Endodermal cell (in vitro differentiated cells): ENCODE measurements around the gene PHLPP1. TPM values are rescaled to one million over a fixed set of nuclear protein-coding genes. Genes with fewer than 3 reads are reported as not detected.

Experiments used
- DNase-seq: peaks from one replicate; pipeline ENCODE4 v3.0.0-alpha.2; 2017
- H3K27ac ChIP-seq: 2 replicates; pipeline ENCODE4 v1.5.1; 2013; ENCODE audit warnings: mild to moderate bottlenecking, low read depth, low read length, moderate library complexity
- H3K27me3 ChIP-seq: 2 replicates; pipeline ENCODE4 v1.6.1; 2013; ENCODE audit warnings: mild to moderate bottlenecking, low read length, moderate library complexity; ENCODE audit not compliant: insufficient read depth, control insufficient read depth, poor library complexity, severe bottlenecking
- H3K36me3 ChIP-seq: 2 replicates; pipeline ENCODE4 v1.7.0; 2013; ENCODE audit warnings: mild to moderate bottlenecking, low read length, moderate library complexity; ENCODE audit not compliant: control insufficient read depth, insufficient read depth
- H3K4me1 ChIP-seq: one replicate; pipeline ENCODE4 v1.7.0; 2013; ENCODE audit warnings: low read length; ENCODE audit not compliant: control insufficient read depth, insufficient read depth
- H3K4me3 ChIP-seq: 2 replicates; pipeline ENCODE4 v1.5.1; 2013; ENCODE audit warnings: mild to moderate bottlenecking, low read length, moderate library complexity
- H3K9ac ChIP-seq: 2 replicates; pipeline ENCODE4 v1.6.1; 2013; ENCODE audit warnings: mild to moderate bottlenecking, low read length, moderate library complexity; ENCODE audit not compliant: poor library complexity, severe bottlenecking; ENCODE audit errors: extremely low read depth
- H3K9me3 ChIP-seq: 2 replicates; pipeline ENCODE4 v1.6.1; 2013; ENCODE audit warnings: mild to moderate bottlenecking, low read length, moderate library complexity; ENCODE audit not compliant: control insufficient read depth
- H3K27ac Mint-ChIP-seq: 2 replicates; pipeline ENCODE4 v1.8.0; 2020; ENCODE audit warnings: mixed read lengths
- H3K27me3 Mint-ChIP-seq: 2 replicates; pipeline ENCODE4 v1.8.0; 2021; ENCODE audit warnings: mild to moderate bottlenecking, mixed read lengths; ENCODE audit not compliant: insufficient read depth
- H3K36me3 Mint-ChIP-seq: 2 replicates; pipeline ENCODE4 v1.8.0; 2020; ENCODE audit warnings: low read depth, mixed read lengths
- H3K4me1 Mint-ChIP-seq: 2 replicates; pipeline ENCODE4 v1.8.0; 2020; ENCODE audit warnings: mixed read lengths
- H3K4me3 Mint-ChIP-seq: 2 replicates; pipeline ENCODE4 v1.8.0; 2020; ENCODE audit warnings: mild to moderate bottlenecking, moderate library complexity, mixed read lengths
- H3K9me3 Mint-ChIP-seq: 2 replicates; pipeline ENCODE4 v1.8.0; 2020; ENCODE audit warnings: mild to moderate bottlenecking, mixed read lengths
- WGBS, 2 experiments: methylation state at CpG; one replicate each; pipeline versions ENCODE4 v1.1.5 to v1.1.7; 2013; ENCODE audit warnings: missing lambda C conversion rate in 2 of 2, mixed read lengths in 1 of 2; ENCODE audit not compliant: insufficient coverage in 1 of 2, insufficient read length in 1 of 2; 5-methylcytosine and 5-hydroxymethylcytosine counted together
- total RNA-seq, 2 donors: library from RNA; stranded (reverse); fragmentation: NEBNext Ultra II Directional in 1 of 2; extraction: Animal tissue kit (Norgen Biotek cat#: 25700) in 1 of 2; gene quantifications; 2 replicates in 1 of 2; 3 replicates in 1 of 2; pipeline ENCODE4 v1.2.1, GENCODE V29; 2021
- TF ChIP-seq, protein P1 (sequence below): fragments of 200-600 bp; sonication (generic); conservative IDR thresholded peaks from 2 replicates; pipeline ENCODE4 v1.5.0; 2021; ENCODE audit warnings: antibody characterized with exemption, mild to moderate bottlenecking

Gene PHLPP1
- total RNA-seq, 2 donors from 2014 or later = 19.8 to 28.1 TPM

DNA sequence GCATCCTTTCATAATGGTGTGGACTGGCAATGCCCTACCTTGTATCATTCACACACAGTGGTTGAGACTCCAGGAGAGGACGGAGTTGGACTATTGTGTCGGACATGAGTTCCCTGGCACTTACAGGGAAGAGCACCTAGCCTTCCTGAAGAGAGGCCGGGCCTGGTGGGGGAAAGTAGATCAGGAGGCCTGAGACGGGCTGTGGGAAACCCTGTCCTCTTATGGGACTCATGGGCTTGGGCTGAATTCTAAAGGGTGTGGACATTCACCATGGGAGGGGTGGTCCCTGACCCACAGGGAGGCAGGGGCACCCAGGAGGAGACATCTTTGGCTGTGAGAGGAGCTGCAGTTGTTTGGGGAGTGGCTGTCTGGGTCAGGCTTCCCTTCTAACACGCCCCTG lies 286.5 kb downstream of the PHLPP1 start:
- no peak overlapping the region for H3K27ac Mint-ChIP-seq
- TF ChIP-seq, protein P1, sequence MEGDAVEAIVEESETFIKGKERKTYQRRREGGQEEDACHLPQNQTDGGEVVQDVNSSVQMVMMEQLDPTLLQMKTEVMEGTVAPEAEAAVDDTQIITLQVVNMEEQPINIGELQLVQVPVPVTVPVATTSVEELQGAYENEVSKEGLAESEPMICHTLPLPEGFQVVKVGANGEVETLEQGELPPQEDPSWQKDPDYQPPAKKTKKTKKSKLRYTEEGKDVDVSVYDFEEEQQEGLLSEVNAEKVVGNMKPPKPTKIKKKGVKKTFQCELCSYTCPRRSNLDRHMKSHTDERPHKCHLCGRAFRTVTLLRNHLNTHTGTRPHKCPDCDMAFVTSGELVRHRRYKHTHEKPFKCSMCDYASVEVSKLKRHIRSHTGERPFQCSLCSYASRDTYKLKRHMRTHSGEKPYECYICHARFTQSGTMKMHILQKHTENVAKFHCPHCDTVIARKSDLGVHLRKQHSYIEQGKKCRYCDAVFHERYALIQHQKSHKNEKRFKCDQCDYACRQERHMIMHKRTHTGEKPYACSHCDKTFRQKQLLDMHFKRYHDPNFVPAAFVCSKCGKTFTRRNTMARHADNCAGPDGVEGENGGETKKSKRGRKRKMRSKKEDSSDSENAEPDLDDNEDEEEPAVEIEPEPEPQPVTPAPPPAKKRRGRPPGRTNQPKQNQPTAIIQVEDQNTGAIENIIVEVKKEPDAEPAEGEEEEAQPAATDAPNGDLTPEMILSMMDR = no peak
- WGBS, 2 experiments = 92 to 100% methylated on average over 2 to 5 of the region's 5 CpGs

DNA sequence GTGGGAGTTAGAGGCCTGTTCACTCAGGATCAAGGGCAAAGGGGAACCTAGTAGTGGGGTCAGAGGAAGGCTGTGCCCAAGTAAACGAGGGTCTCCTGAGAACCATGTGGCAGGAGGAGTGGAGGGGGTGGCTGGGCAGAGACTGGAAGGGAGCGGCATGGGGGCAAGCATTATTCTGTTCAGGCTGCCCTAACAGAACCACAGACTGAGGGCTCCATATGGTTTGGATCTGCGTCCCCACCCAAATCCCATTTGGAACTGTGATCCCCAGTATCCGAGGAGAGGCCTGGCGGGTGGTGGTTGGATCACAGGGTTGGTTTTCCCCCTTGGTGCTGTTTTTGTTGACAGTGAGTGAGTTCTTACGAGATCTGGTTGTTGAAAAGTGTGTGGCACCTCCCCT lies 287.0 kb downstream of the PHLPP1 start:
- Histone ChIP-seq H3K4me1 (no peaks in the 10 kb centered on the region), H3K27me3 (no peaks in the 10 kb centered on the region), H3K4me3 (no peak overlapping the region), H3K36me3 (no peaks in the 10 kb centered on the region), H3K9ac (no peak overlapping the region), H3K9me3 (no peaks in the 10 kb centered on the region), H3K27ac (no peak overlapping the region)
- Mint-ChIP-seq H3K9me3 (no peaks in the 10 kb centered on the region), H3K36me3 (no peaks in the 10 kb centered on the region), H3K27me3 (no peaks in the 10 kb centered on the region), H3K4me3 (no peak overlapping the region), H3K4me1 (no peaks in the 10 kb centered on the region), H3K27ac (no peak overlapping the region)
- DNase-seq = no peak
- WGBS, 2 experiments = 86 to 96% methylated on average over 5 to 6 of the region's 6 CpGs
- TF ChIP-seq, protein P1 = no peak

More for the DNA sequence above, 286.5 kb downstream of the PHLPP1 start:
- no peaks in the 10 kb centered on the region for H3K36me3 ChIP-seq
- H3K4me1 Mint-ChIP-seq = no peaks in the 10 kb centered on the region
- DNase-seq = no peak
- no peak overlapping the region for H3K27ac ChIP-seq
- H3K4me3 Mint-ChIP-seq = no peak overlapping the region
- H3K36me3 Mint-ChIP-seq = no peaks in the 10 kb centered on the region
- H3K9me3 ChIP-seq = no peaks in the 10 kb centered on the region
- no peaks in the 10 kb centered on the region for H3K27me3 Mint-ChIP-seq
- H3K9ac ChIP-seq = no peak overlapping the region
- H3K9me3 Mint-ChIP-seq = no peaks in the 10 kb centered on the region
- no peak overlapping the region for H3K4me3 ChIP-seq
- H3K4me1 ChIP-seq = no peaks in the 10 kb centered on the region
- no peaks in the 10 kb centered on the region for H3K27me3 ChIP-seq

DNA sequence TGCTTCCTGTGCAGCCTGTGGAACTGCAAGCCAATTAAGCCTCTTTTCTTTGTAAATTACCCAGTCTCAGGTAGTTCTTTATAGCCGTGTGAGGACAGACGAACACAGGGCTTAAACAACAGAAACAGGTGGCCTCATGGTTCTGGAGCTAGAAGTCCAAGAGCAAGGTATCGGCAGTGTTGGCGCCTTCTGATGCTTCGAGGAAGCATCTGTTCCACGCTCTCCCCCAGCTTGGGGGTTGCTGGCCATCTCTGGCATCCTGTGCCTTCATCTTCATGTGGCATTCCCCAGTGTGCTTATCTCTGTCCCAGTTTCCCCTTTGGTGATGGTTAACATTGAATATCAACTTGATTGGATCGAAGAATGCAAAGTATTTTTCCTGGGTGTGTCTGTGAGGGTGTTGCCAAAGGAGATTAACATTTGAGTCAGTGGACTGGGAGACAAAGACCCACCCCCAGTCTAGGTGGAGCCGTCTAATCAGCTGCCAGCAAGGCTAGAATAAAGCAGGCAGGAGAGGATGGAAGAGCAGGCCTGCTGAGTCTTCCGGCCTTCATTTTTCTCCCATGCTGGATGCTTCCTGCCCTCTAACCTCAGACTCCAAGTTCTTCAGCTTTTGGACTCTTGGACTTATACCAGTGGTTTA lies 287.6 kb downstream of the PHLPP1 start:
- no peak for DNase-seq
- TF ChIP-seq, protein P1 = no peak
- H3K9me3 ChIP-seq = no peaks in the 10 kb centered on the region
- Mint-ChIP-seq H3K9me3 (no peaks in the 10 kb centered on the region), H3K27ac (no peak overlapping the region), H3K4me3 (no peak overlapping the region), H3K36me3 (no peaks in the 10 kb centered on the region), H3K4me1 (no peaks in the 10 kb centered on the region), H3K27me3 (no peaks in the 10 kb centered on the region)
- no peak overlapping the region for H3K27ac ChIP-seq
- 84 to 91% methylated on average over 6 to 9 of the region's 9 CpGs for WGBS, 2 experiments
- H3K4me3 ChIP-seq = no peak overlapping the region
- no peaks in the 10 kb centered on the region for H3K36me3 ChIP-seq
- H3K9ac ChIP-seq = no peak overlapping the region
- no peaks in the 10 kb centered on the region for H3K4me1 ChIP-seq
- H3K27me3 ChIP-seq = no peaks in the 10 kb centered on the region
